HEK293T (cell line): ENCODE data around the gene ITGB5.

Experiments
- ARNT ChIP-seq: fragments of 450-650 bp; IDR thresholded peaks from 2 replicates; pipeline ENCODE4 v1.6.1; 2017; ENCODE audit warnings: mild to moderate bottlenecking
- HDGF ChIP-seq: fragments of 450-650 bp; IDR thresholded peaks from 2 replicates; pipeline ENCODE4 v1.6.1; 2017; ENCODE audit warnings: antibody characterized with exemption, borderline replicate concordance
- SP1 ChIP-seq: fragments of 450-650 bp; IDR thresholded peaks from 2 replicates; pipeline ENCODE4 v1.6.1; 2017
- SUZ12 ChIP-seq: fragments of 450-650 bp; IDR thresholded peaks from 2 replicates; pipeline ENCODE4 v1.6.1; 2016; ENCODE audit warnings: mild to moderate bottlenecking
- ZNF384 ChIP-seq: fragments of 450-650 bp; IDR thresholded peaks from 2 replicates; pipeline ENCODE4 v1.6.1; 2016

GRCh38 chr3:124761250-124761796, 125.8 kb downstream of the ITGB5 start:
- TF ChIP-seq ARNT (no peak), HDGF (no peak), ZNF384 (no peak), SUZ12 (no peak), SP1 (no peak)
